ENCODE measurements around the gene MAP4K3. TPM values are rescaled to one million over a fixed set of nuclear protein-coding genes. Genes with fewer than 3 reads are reported as not detected.

Gene MAP4K3
- total and polyA plus RNA-seq, 2 of the 8 experiments (the other 6 are each of a cell fraction or from before 2014, with no cell fraction given): 11.4 to 63.0 TPM

- H4K5ac ChIP-seq (ENCODE audit: insufficient read length, low read depth, low read length): no peak overlapping the region
- H3K79me1 ChIP-seq (ENCODE audit: low read depth, low read length): no peaks in the 10 kb centered on the region; the same call in 1 of the 2 replicates
- H4K91ac ChIP-seq (replicated peaks; ENCODE audit: insufficient read length, low read length): no peak overlapping the region
- CTCF ChIA-PET (ENCODE audit: partially characterized antibody): no interaction called here
- H3K27ac ChIP-seq (ENCODE audit: low read depth, low read length): no peak overlapping the region
- no peak overlapping the region for H2BK15ac ChIP-seq (ENCODE audit: low read length)
- no peak overlapping the region for H2BK120ac ChIP-seq (replicated peaks; ENCODE audit: low read depth, low read length)
- no peaks in the 10 kb centered on the region for H3K9me3 ChIP-seq (ENCODE audit: insufficient read depth in 2 of 2, low read depth in 1 of 2, low read length in 1 of 2)
- H3K36me3 ChIP-seq (ENCODE audit: control insufficient read depth in 2 of 4, insufficient read depth in 4 of 4, low read length in 3 of 4): peaks cover 0 to 3% (median 0%) of the 10 kb centered on the region in 4 experiments; a peak in 1 of 8 replicates
- peaks cover 0 to 7% of the 10 kb centered on the region in 2 experiments; a peak in 1 of 4 replicates for H3K79me2 ChIP-seq (ENCODE audit: control insufficient read depth in 1 of 2, insufficient read depth in 2 of 2, low read length in 2 of 2)
- no peak overlapping the region for H3K14ac ChIP-seq (ENCODE audit: insufficient read length)
- H3K4me3 ChIP-seq (ENCODE audit: extremely low read depth in 1 of 4, insufficient read depth in 2 of 4, low read depth in 3 of 4, low read length in 4 of 4): no peak overlapping the region
- H3K27me3 ChIP-seq (replicated peaks in 1 of 4; ENCODE audit: control insufficient read depth in 3 of 4, extremely low read depth in 1 of 4, insufficient read depth in 3 of 4, low read length in 3 of 4): no peaks in the 10 kb centered on the region
- no peak overlapping the region for H3K9ac ChIP-seq (replicated peaks in 1 of 4; ENCODE audit: extremely low read depth in 1 of 4, low read depth in 3 of 4, low read length in 3 of 4)
- POLR2A ChIA-PET (ENCODE audit: partially characterized antibody): interaction anchor here (1.6 kb wide), 1 partner anchor 10 kb away, joined by 3 read pairs; no protein-coding TSS in a partner anchor
- no peaks in the 10 kb centered on the region for H4K20me1 ChIP-seq (replicated peaks in 1 of 2; ENCODE audit: control insufficient read depth in 1 of 2, insufficient read depth in 2 of 2, low read length in 2 of 2)
- 88% methylated on average over 3 of the region's 3 CpGs; no CpG with 5 or more reads in 1 of the 2 experiments for WGBS, 2 experiments (ENCODE audit: extremely low coverage in 1 of 2, insufficient coverage in 1 of 2, insufficient read length in 1 of 2, insufficient replicate concordance in 2 of 2, low coverage in 1 of 2, low lambda C conversion rate in 2 of 2, missing lambda C conversion rate in 1 of 2)
- DNase-seq (ENCODE audit: low read depth in 1 of 2, low spot score in 2 of 2): no peak
- no peak overlapping the region for H3K4ac ChIP-seq (replicated peaks; ENCODE audit: insufficient read length, low read depth, low read length)
- H2AFZ ChIP-seq (ENCODE audit: low read length): no peak overlapping the region
- no peak overlapping the region for H2BK20ac ChIP-seq (ENCODE audit: low read length)
- H3K4me2 ChIP-seq (ENCODE audit: insufficient read depth in 1 of 2, low read depth in 2 of 2, low read length in 2 of 2): no peak overlapping the region
- no peak for FAIRE-seq
- H2BK12ac ChIP-seq (ENCODE audit: low read depth, low read length): no peak overlapping the region
- H3K23me2 ChIP-seq (ENCODE audit: low read depth, low read length): no peaks in the 10 kb centered on the region
- no peak overlapping the region for H4K8ac ChIP-seq (ENCODE audit: extremely low read depth, insufficient read depth, low read length)
- H3K56ac ChIP-seq (replicated peaks; ENCODE audit: insufficient read length, low read depth, low read length): no peak overlapping the region
- H2BK5ac ChIP-seq (ENCODE audit: low read depth, low read length): no peak overlapping the region
- no peak overlapping the region for H3K23ac ChIP-seq (ENCODE audit: insufficient read length)
- H3K4me1 ChIP-seq (replicated peaks in 1 of 4; ENCODE audit: control insufficient read depth in 3 of 4, insufficient read depth in 4 of 4, low read length in 3 of 4): peaks cover 0 to 6% (median 0%) of the 10 kb centered on the region in 4 experiments; a peak in 1 of 7 replicates
- H2AK5ac ChIP-seq (ENCODE audit: low read depth, low read length): no peak overlapping the region
- no peak overlapping the region for H3K18ac ChIP-seq (ENCODE audit: extremely low read depth, low read length)
- TF ChIP-seq RFX5 (IDR thresholded peaks at IDR 0.05; ENCODE audit: borderline replicate concordance, low read depth, low read length) (no peak), POU5F1 (IDR thresholded peaks at IDR 0.05; ENCODE audit: low read depth, low read length) (no peak), JUND (IDR thresholded peaks at IDR 0.05; ENCODE audit: low read length) (no peak), CHD1 (IDR thresholded peaks at IDR 0.05; ENCODE audit: low read depth, low read length) (no peak), SP4 (IDR thresholded peaks at IDR 0.05; ENCODE audit: low read length) (no peak), CBX5 (IDR thresholded peaks at IDR 0.05; ENCODE audit: low read depth, low read length) (no peak), E2F6 (IDR thresholded peaks at IDR 0.05) (no peak), ATF2 (IDR thresholded peaks at IDR 0.05; ENCODE audit: low read length) (no peak), BACH1 (IDR thresholded peaks at IDR 0.05; ENCODE audit: low read length) (no peak), KDM1A (IDR thresholded peaks at IDR 0.05; ENCODE audit: borderline replicate concordance, low read length) (no peak), PHF8 (conservative IDR thresholded peaks at IDR 0.05; ENCODE audit: low read depth, low read length) (no peak)
These were observed 101.2 kb downstream of the MAP4K3 start for GRCh38 chr2:39335930-39336329.
